Mesendoderm (in vitro differentiated cells): ENCODE measurements around the gene EDA.
A peak's percentile ranks its signal among the peaks of the same experiment; 100 is the strongest.

Experiments
- DNase-seq: peaks from one replicate; pipeline ENCODE4 v3.0.0; 2013
- H2AK5ac ChIP-seq: 2 replicates; pipeline ENCODE4 v1.6.1; 2013; ENCODE audit warnings: low read length, inconsistent platforms
- H2BK120ac ChIP-seq: 2 replicates; pipeline ENCODE4 v1.6.1; 2013; ENCODE audit warnings: low read depth, mild to moderate bottlenecking, low read length, moderate library complexity, mixed read lengths
- H2BK15ac ChIP-seq: replicated peaks from 2 replicates; pipeline ENCODE4 v1.6.1; 2013; ENCODE audit warnings: low read depth, mild to moderate bottlenecking, moderate library complexity
- H2BK5ac ChIP-seq: 2 replicates; pipeline ENCODE4 v1.6.1; 2013; ENCODE audit warnings: low read length, inconsistent platforms
- H3K18ac ChIP-seq: 2 replicates; pipeline ENCODE4 v1.6.1; 2013; ENCODE audit warnings: mild to moderate bottlenecking, low read length, mixed read lengths
- H3K23ac ChIP-seq: one replicate; pipeline ENCODE4 v1.6.1; 2013; ENCODE audit warnings: low read length
- H3K27ac ChIP-seq: 2 replicates; pipeline ENCODE4 v1.5.1; 2013; ENCODE audit warnings: low read depth, mild to moderate bottlenecking, inconsistent platforms, low read length, moderate library complexity
- H3K27me3 ChIP-seq: 2 replicates; pipeline ENCODE4 v1.6.1; 2013; ENCODE audit warnings: low read length, control low read depth, mild to moderate bottlenecking, inconsistent platforms; ENCODE audit not compliant: insufficient read depth, poor library complexity
- H3K36me3 ChIP-seq: 2 replicates; pipeline ENCODE4 v1.6.1; 2013; ENCODE audit warnings: low read length, inconsistent platforms; ENCODE audit not compliant: control insufficient read depth, insufficient read depth
- H3K4ac ChIP-seq: one replicate; pipeline ENCODE4 v1.6.1; 2013; ENCODE audit warnings: low read depth, mild to moderate bottlenecking, low read length, moderate library complexity
- H3K4me1 ChIP-seq: 2 replicates; pipeline ENCODE4 v1.6.1; 2013; ENCODE audit warnings: low read depth, low read length, inconsistent platforms; ENCODE audit not compliant: control insufficient read depth
- H3K4me2 ChIP-seq: 2 replicates; pipeline ENCODE4 v1.6.1; 2013; ENCODE audit warnings: low read length
- H3K4me3 ChIP-seq: 2 replicates; pipeline ENCODE4 v1.5.1; 2013; ENCODE audit warnings: mild to moderate bottlenecking, low read length
- H3K56ac ChIP-seq: one replicate; pipeline ENCODE4 v1.6.1; 2013; ENCODE audit warnings: low read length
- H3K79me1 ChIP-seq: 2 replicates; pipeline ENCODE4 v1.6.1; 2013; ENCODE audit warnings: low read length, inconsistent platforms
- H3K79me2 ChIP-seq: 2 replicates; pipeline ENCODE4 v1.6.1; 2013; ENCODE audit warnings: mild to moderate bottlenecking, low read length; ENCODE audit not compliant: control insufficient read depth, insufficient read depth
- H3K9ac ChIP-seq: 2 replicates; pipeline ENCODE4 v1.6.1; 2013; ENCODE audit warnings: low read length, inconsistent platforms
- H4K5ac ChIP-seq: one replicate; pipeline ENCODE4 v1.6.1; 2013; ENCODE audit warnings: low read length
- H4K8ac ChIP-seq: one replicate; pipeline ENCODE4 v1.6.1; 2013; ENCODE audit warnings: low read depth, mild to moderate bottlenecking, control low read depth, low read length, moderate library complexity
- WGBS: extraction: QIAGEN DNeasy Blood & Tissue Kit; methylation state at CpG from one replicate; pipeline ENCODE4 v1.1.7; 2013; ENCODE audit warnings: low lambda C conversion rate, missing lambda C conversion rate; ENCODE audit not compliant: insufficient coverage; ENCODE audit errors: extremely low coverage; 5-methylcytosine and 5-hydroxymethylcytosine counted together

The EDA gene

GRCh38 chrX:69906447-69906846 is 290.5 kb downstream of the EDA start:
- Histone ChIP-seq H3K4me2 (no peak overlapping the region), H4K8ac (no peak overlapping the region), H3K4ac (no peak overlapping the region), H2AK5ac (no peak overlapping the region), H3K23ac (no peak overlapping the region), H3K9ac (no peak overlapping the region), H3K27me3 (no peaks in the 10 kb centered on the region), H2BK5ac (no peak overlapping the region), H3K56ac (no peak overlapping the region), H3K36me3 (no peaks in the 10 kb centered on the region), H2BK120ac (no peak overlapping the region), H3K4me3 (no peak overlapping the region), H3K27ac (no peak overlapping the region), H3K79me2 (no peaks in the 10 kb centered on the region), H3K79me1 (no peaks in the 10 kb centered on the region), H3K18ac (no peak overlapping the region), H3K4me1 (no peaks in the 10 kb centered on the region), H4K5ac (no peak overlapping the region), H2BK15ac (no peak overlapping the region)
- no peak for DNase-seq
- no CpG with 5 or more reads among the region's 8 CpGs for WGBS

GRCh38 chrX:69914781-69915180 is 298.9 kb downstream of the EDA start:
- Histone ChIP-seq H3K18ac (no peak overlapping the region), H3K4ac (no peak overlapping the region), H3K9ac (no peak overlapping the region), H3K79me1 (no peaks in the 10 kb centered on the region), H3K56ac (no peak overlapping the region), H2BK15ac (no peak overlapping the region), H2BK5ac (no peak overlapping the region), H2BK120ac (no peak overlapping the region), H3K79me2 (no peaks in the 10 kb centered on the region), H2AK5ac (no peak overlapping the region), H3K4me3 (no peak overlapping the region), H3K4me2 (no peak overlapping the region), H4K5ac (no peak overlapping the region), H3K27me3 (no peaks in the 10 kb centered on the region), H3K27ac (no peak overlapping the region), H4K8ac (no peak overlapping the region), H3K36me3 (no peaks in the 10 kb centered on the region), H3K23ac (no peak overlapping the region), H3K4me1 (no peaks in the 10 kb centered on the region)
- no peak for DNase-seq

DNA sequence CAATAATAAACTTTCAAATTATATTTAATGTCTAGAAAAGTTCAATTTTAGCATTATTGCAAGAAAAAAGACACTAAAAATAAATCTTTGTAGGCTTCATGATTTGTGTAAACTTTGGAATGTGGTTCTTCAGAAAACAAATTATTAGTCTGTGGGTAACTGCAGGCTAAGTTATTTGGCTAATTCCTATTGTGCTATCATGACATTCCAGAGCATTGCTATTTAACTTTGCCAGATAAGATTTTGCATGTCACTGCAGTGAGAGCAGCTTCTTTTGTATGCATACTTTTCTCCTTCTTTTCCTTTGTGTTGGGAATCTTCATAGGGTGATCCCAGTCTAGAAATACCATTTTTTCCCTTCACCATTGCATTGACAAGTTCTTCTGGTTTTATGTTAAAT is 303.8 kb downstream of the EDA start:
- H4K5ac ChIP-seq, result no peak overlapping the region
- H3K36me3 ChIP-seq, result no peaks in the 10 kb centered on the region
- no peaks in the 10 kb centered on the region for H3K79me1 ChIP-seq
- H3K4ac ChIP-seq, result no peak overlapping the region
- H2BK5ac ChIP-seq, result no peak overlapping the region
- no peaks in the 10 kb centered on the region for H3K79me2 ChIP-seq
- H3K23ac ChIP-seq, result no peak overlapping the region
- no peak overlapping the region for H2BK120ac ChIP-seq
- no peak overlapping the region for H3K56ac ChIP-seq
- H3K27me3 ChIP-seq, result no peaks in the 10 kb centered on the region
- H3K9ac ChIP-seq, result no peak overlapping the region
- H3K4me1 ChIP-seq, result no peaks in the 10 kb centered on the region
- no peak overlapping the region for H3K4me2 ChIP-seq
- H3K27ac ChIP-seq, result no peak overlapping the region
- H3K4me3 ChIP-seq, result no peak overlapping the region
- no peak overlapping the region for H4K8ac ChIP-seq
- no peak overlapping the region for H3K18ac ChIP-seq
- DNase-seq, result peak; percentile 86
- H2AK5ac ChIP-seq, result no peak overlapping the region
- no peak overlapping the region for H2BK15ac ChIP-seq

DNA sequence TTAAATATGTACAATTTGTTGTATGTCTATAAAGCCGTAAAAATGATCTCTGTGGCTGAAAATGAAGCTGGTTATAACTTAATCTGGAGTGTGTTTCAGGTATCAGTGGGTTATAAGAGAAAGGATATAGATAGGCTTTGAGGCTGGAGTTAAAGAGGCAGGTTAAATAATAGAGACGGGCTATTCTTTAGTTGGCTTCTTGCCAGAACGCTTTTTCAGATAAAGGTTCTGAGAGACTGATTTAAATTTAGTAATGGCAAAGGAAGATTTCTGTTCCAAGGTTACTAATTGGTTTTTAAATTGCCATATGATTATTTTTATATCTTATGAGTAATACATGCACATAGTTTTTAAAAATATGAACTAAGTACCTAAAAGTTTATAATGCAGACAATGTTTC is 316.4 kb downstream of the EDA start:
- Histone ChIP-seq H3K79me1 (no peaks in the 10 kb centered on the region), H3K18ac (no peak overlapping the region), H3K4me3 (no peak overlapping the region), H2BK120ac (no peak overlapping the region), H3K27ac (no peak overlapping the region), H3K4me2 (no peak overlapping the region), H2BK5ac (no peak overlapping the region), H2AK5ac (no peak overlapping the region), H3K56ac (no peak overlapping the region), H4K8ac (no peak overlapping the region), H3K4ac (no peak overlapping the region), H3K36me3 (no peaks in the 10 kb centered on the region), H3K9ac (no peak overlapping the region), H3K27me3 (no peaks in the 10 kb centered on the region), H4K5ac (no peak overlapping the region), H2BK15ac (no peak overlapping the region), H3K4me1 (no peaks in the 10 kb centered on the region), H3K79me2 (no peaks in the 10 kb centered on the region), H3K23ac (no peak overlapping the region)
- no CpG with 5 or more reads among the region's 3 CpGs for WGBS
- no peak for DNase-seq

- no peaks in the 10 kb centered on the region for H3K79me2 ChIP-seq
- H4K8ac ChIP-seq, result no peak overlapping the region
- no peak overlapping the region for H3K4me3 ChIP-seq
- DNase-seq, result no peak
- H3K79me1 ChIP-seq, result no peaks in the 10 kb centered on the region
- H3K36me3 ChIP-seq, result no peaks in the 10 kb centered on the region
- no peak overlapping the region for H2BK15ac ChIP-seq
- H3K56ac ChIP-seq, result no peak overlapping the region
- no peak overlapping the region for H2BK5ac ChIP-seq
- no peak overlapping the region for H2AK5ac ChIP-seq
- H3K27ac ChIP-seq, result no peak overlapping the region
- H3K27me3 ChIP-seq, result no peaks in the 10 kb centered on the region
- H3K23ac ChIP-seq, result no peak overlapping the region
- no peak overlapping the region for H4K5ac ChIP-seq
- H3K4me2 ChIP-seq, result no peak overlapping the region
- H2BK120ac ChIP-seq, result no peak overlapping the region
- no peak overlapping the region for H3K9ac ChIP-seq
- no CpG with 5 or more reads among the region's 2 CpGs for WGBS
- no peak overlapping the region for H3K4ac ChIP-seq
- no peaks in the 10 kb centered on the region for H3K4me1 ChIP-seq
- H3K18ac ChIP-seq, result no peak overlapping the region
Measured at GRCh38 chrX:69948276-69948797, 332.4 kb downstream of the EDA start.

- H2AK5ac ChIP-seq, result no peak overlapping the region
- H3K9ac ChIP-seq, result no peak overlapping the region
- H3K79me2 ChIP-seq, result no peaks in the 10 kb centered on the region
- H3K27ac ChIP-seq, result no peak overlapping the region
- no peaks in the 10 kb centered on the region for H3K79me1 ChIP-seq
- WGBS, result no CpG with 5 or more reads among the region's 1 CpG
- no peak overlapping the region for H3K4me2 ChIP-seq
- no peak overlapping the region for H2BK5ac ChIP-seq
- no peak overlapping the region for H3K4ac ChIP-seq
- DNase-seq, result peak; percentile 6
- H3K23ac ChIP-seq, result no peak overlapping the region
- no peak overlapping the region for H2BK120ac ChIP-seq
- no peaks in the 10 kb centered on the region for H3K4me1 ChIP-seq
- H3K27me3 ChIP-seq, result no peaks in the 10 kb centered on the region
- H3K18ac ChIP-seq, result no peak overlapping the region
- no peak overlapping the region for H2BK15ac ChIP-seq
- H3K56ac ChIP-seq, result no peak overlapping the region
- H4K5ac ChIP-seq, result no peak overlapping the region
- H3K4me3 ChIP-seq, result no peak overlapping the region
- H3K36me3 ChIP-seq, result no peaks in the 10 kb centered on the region
- H4K8ac ChIP-seq, result no peak overlapping the region
Measured at GRCh38 chrX:69951753-69952152, 335.8 kb downstream of the EDA start.
